ENCODE measurements around the gene C2CD3.

The C2CD3 gene

DNA sequence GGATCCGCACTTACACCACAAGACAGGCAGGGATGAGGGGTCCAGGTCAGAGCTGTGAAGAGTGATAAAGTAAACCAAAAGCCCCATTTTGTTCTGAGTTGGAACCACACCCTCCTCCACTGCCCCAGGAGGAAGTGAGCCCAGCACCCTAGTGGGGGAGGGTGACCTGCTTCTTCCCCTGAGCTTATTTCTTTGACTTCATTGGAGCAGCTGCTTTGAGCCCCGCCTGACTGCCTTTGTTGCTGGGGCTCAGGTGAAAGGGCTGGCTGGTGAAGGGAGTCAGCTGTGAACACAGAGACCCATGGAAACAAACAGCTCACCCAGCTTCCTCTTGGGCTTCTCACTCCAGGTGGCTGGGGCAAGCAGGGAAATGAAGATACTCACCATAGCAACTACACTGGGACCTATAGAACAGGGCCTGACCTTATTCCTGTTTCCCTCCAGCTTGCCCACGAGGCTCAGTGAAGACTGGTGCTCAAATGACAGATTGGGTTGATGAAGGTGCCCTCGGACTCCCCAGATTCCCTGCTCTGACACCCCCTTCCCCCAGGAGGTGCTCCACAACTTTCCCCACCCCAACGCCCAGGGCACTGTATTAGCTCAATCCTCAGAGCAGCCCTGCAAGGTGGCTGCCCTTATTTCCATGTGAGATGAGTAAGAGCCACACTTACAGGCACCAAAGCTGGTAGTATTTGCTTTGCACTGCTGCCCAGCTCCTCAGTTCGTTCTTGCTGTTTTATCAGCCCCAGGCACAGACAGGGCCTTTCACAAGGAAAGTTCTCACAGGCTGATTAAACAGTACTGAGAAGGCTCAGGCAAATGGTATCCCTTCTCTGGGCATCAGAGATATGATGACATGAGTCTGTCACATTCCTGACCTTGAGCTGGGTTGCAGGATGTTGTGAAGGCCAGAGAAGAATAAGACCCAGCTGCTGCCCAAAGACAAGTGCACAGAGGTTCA is 190.5 kb downstream of the C2CD3 start:
- no peaks in the 10 kb centered on the region for H3K9me3 ChIP-seq (ENCODE audit: control insufficient read depth, insufficient read depth, low read length)
- H3K9ac ChIP-seq (ENCODE audit: low read depth, low read length): no peak overlapping the region
- H3K4me1 ChIP-seq (ENCODE audit: insufficient read depth, low read length): peaks cover 27% of the 10 kb centered on the region; the same call in 1 of the 2 replicates
- peaks cover 15% of the 10 kb centered on the region for H3K36me3 ChIP-seq (ENCODE audit: insufficient read depth, low read length)

DNA sequence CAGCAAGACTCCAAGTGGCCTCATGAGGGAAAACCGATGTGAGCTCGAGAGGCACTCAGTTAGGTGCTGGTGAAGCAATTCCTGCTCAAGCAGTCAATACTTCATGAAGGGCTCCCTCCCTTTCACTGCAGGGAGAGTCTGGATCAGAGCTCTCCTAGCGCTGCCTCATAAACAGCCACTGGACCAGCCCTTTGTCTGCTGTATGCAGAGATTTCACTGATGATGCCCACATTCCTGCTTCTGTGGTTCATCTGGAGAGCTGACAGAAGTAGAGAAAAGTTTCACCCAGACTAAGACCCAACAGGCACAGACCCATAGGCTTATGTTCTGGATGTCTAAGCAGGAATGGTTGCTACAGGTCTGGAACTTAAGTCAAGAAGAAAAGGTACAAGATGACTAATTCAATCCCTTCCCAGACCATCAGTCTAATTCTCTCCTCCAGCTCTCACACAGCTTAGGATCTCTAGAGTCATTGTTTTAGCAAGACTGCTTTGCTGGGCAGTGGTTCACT is 192.2 kb downstream of the C2CD3 start:
- Histone ChIP-seq H3K36me3 (ENCODE audit: insufficient read depth, low read length) (peaks cover 15% of the 10 kb centered on the region), H3K4me1 (ENCODE audit: insufficient read depth, low read length) (peaks cover 23% of the 10 kb centered on the region; the same call in 1 of the 2 replicates)

DNA sequence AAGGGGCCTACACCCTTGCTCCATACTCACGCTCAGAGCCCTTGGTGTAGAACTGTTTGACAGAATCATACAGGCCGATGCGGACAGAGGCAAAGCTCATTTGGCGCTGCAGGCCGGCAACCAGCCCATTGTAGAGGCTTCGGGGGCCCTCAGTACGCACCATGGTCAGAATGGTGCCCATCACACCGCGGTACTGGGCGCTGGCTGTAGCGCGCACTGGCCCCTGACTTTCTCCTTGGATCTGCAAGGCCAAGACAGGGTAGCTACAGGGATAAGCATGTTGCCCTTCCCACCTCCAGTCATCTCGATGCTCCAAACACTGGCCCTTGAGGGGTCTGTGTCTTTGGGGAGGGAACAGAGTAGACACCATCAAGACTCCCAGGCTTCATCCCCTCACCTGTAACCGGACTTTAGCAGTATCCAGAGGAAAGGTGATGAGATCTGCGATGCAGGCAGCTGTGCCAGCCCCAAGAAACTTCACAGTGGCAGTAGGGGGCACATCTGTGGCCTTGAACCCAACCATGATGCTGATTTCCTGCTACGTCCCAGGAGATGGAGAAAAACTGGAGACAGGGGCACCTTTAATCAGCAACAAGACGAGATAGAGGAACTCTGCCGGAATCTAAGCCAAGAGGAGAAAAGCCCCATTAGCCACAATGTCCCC is 192.8 kb downstream of the C2CD3 start:
- H3K9me3 ChIP-seq (ENCODE audit: control insufficient read depth, insufficient read depth, low read length): no peaks in the 10 kb centered on the region
- H3K4me1 ChIP-seq (ENCODE audit: insufficient read depth, low read length): peaks cover 20% of the 10 kb centered on the region; the same call in 1 of the 2 replicates
- H3K9ac ChIP-seq (ENCODE audit: low read depth, low read length): no peak overlapping the region
- H3K36me3 ChIP-seq (ENCODE audit: insufficient read depth, low read length): peaks cover 15% of the 10 kb centered on the region

More for the DNA sequence above, 192.2 kb downstream of the C2CD3 start:
- no peaks in the 10 kb centered on the region for H3K9me3 ChIP-seq (ENCODE audit: control insufficient read depth, insufficient read depth, low read length)
- H3K9ac ChIP-seq (ENCODE audit: low read depth, low read length): no peak overlapping the region

DNA sequence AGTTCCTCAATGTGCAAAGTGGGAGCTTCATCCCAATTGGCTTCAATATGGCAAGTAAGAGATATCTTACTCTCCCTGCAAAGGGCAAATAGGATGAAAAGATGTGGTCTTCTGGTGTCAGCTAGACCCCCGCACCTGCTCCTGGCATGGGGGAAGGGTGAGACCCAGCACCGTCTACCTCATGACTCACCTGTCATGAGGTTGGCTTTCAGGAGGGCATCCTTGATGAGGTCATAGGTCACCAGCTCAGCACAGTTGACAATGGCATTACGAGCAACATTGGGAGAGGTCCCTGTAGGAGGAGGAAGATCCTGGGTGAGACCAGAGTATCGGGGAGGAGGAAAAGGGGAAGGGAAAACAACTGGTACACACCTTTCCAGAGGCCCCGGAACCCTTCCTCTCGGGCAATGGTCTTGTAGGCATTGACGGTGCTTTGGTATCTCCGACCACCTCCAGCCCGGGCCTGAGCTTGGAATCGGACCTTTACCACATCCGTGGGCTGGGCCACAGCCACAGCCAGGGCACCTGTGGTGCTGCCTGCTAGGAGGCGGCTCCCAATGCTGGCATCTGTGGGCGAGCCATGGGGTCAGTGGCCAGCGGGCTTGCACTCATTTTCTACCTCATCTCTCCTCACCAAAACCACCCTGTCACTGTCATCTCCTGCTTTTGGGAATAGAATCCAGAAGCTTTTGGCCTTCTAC is 194.2 kb downstream of the C2CD3 start:
- peaks cover 15% of the 10 kb centered on the region for H3K36me3 ChIP-seq (ENCODE audit: insufficient read depth, low read length)
- no peaks in the 10 kb centered on the region for H3K9me3 ChIP-seq (ENCODE audit: control insufficient read depth, insufficient read depth, low read length)
- H3K9ac ChIP-seq (ENCODE audit: low read depth, low read length): no peak overlapping the region
- peaks cover 20% of the 10 kb centered on the region; the same call in 1 of the 2 replicates for H3K4me1 ChIP-seq (ENCODE audit: insufficient read depth, low read length)

DNA sequence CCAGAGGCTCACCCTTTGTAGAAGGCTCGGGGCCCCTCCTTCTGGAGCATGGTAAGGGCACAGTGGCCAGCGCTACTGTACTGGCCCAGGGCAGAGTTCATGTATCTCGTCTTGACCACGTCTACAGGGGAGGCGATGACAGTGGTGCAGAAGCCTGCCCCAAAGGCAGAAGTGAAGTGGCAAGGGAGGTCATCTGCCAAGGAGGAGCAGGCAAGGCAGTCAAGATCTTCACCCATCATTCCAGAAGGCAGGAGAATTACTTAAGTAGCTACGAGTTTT is 195.4 kb downstream of the C2CD3 start:
- peaks cover 15% of the 10 kb centered on the region for H3K36me3 ChIP-seq (ENCODE audit: insufficient read depth, low read length)
- no peak overlapping the region for H3K9ac ChIP-seq (ENCODE audit: low read depth, low read length)
- H3K4me1 ChIP-seq (ENCODE audit: insufficient read depth, low read length): peaks cover 8% of the 10 kb centered on the region; the same call in 1 of the 2 replicates
- H3K9me3 ChIP-seq (ENCODE audit: control insufficient read depth, insufficient read depth, low read length): no peaks in the 10 kb centered on the region

DNA sequence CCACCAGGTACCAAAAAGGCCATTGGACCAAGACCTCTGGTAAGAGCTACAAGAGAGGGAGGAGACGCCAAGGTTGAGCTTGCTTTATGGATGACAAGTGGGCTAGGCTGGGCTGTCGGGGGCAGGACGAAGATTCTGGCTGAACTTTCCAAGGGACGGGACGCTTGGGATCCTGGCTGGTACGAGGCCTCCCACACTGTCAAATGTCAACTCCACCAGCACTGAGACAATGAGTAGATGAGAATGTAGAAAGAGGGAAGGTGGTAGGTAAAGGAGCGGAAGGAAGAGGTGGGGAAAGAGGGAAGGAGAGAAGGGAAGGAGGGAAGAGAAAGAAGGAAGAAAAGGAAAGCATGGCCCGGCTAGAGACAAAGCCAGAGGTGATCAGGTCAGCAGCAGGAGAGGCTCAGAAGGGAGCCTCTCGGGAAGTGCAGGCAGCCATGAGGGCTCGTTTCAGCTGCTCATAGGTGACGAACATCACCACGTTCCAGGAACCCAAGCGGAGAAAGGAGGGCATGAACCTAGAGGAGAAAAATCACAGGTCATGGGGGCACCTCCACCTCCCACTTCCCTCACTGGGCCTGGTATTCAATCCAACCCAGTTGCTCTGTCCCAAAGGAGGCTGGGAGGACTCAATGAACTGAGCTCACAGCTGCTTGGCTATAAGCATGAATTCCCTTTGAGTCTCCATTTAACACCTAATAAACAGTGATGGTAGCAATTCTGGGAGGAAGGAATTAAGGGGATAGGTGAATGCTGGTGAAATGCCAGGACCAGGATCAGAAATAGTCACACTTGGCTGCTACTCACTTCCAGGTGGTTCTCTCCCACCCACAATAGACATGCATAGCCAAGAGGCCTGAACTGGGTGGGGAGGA is 196.0 kb downstream of the C2CD3 start:
- H3K9me3 ChIP-seq (ENCODE audit: control insufficient read depth, insufficient read depth, low read length): no peaks in the 10 kb centered on the region
- H3K9ac ChIP-seq (ENCODE audit: low read depth, low read length): no peak overlapping the region
- H3K4me1 ChIP-seq (ENCODE audit: insufficient read depth, low read length): peaks cover 3% of the 10 kb centered on the region; the same call in 1 of the 2 replicates
- H3K36me3 ChIP-seq (ENCODE audit: insufficient read depth, low read length): peaks cover 15% of the 10 kb centered on the region

DNA sequence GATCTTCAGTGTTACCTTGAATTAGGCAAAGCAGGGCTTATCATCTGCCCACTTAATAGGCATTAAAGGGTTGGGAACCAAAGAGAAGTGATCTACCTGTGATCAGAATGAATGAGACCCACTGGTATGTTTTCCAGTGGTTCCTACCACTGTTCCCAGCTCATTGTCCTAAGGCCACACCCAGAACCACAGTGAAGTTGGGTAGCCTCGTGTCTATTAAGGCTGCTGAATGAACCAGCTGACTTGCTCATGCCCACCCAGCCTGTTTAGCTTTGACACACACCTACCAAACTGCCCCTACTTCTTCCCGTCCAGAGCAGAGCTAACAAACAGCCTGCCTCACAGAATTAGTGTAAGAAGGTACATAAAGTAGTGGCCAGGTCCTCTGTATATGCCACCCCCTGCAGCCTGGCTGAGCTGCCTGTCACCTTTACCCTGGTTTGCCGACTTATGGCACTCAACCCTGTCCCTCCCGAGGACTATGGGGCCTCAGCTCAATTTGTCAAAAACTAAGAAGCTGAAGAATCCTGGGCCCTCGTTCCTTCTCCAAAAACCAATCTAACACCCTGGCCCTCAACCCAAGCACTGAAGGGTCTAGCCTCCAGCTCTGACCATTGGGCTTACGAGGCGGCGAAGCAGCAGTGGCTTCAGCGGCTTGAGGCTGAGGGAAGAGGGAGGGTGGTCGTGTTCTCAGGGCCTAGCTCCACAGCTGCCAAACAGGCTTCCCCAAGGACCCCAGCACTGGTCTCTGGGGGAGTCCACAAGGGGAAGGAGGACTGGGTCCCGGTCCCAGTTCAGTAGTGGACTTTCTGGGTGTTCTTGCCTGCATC is 198.0 kb downstream of the C2CD3 start:
- Histone ChIP-seq H3K9ac (ENCODE audit: low read depth, low read length) (no peak overlapping the region), H3K36me3 (ENCODE audit: insufficient read depth, low read length) (peaks cover 11% of the 10 kb centered on the region), H3K9me3 (ENCODE audit: control insufficient read depth, insufficient read depth, low read length) (no peaks in the 10 kb centered on the region), H3K4me1 (ENCODE audit: insufficient read depth, low read length) (no peaks in the 10 kb centered on the region)

DNA sequence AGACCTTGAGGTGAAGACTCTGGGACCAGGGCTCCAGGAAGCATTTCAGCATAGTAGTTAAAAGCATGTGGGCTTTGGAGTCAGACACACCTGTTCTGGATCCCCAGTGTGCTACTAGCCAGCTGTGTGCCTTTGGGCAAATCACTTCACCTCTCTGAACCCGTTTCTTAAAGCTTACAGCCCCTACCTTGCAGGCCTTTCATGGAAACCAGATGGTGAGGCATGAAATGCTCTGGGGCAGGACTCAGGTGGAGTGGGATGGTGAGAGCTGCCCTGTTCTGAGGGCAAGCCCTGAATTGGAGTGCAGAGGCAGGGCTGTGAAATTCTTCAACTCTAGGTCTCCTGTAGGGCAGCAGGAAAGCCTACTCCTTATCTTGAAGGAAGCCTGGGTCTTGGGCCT is 198.6 kb downstream of the C2CD3 start:
- no peaks in the 10 kb centered on the region for H3K9me3 ChIP-seq (ENCODE audit: control insufficient read depth, insufficient read depth, low read length)
- H3K4me1 ChIP-seq (ENCODE audit: insufficient read depth, low read length): no peaks in the 10 kb centered on the region
- peaks cover 10% of the 10 kb centered on the region for H3K36me3 ChIP-seq (ENCODE audit: insufficient read depth, low read length)
- no peak overlapping the region for H3K9ac ChIP-seq (ENCODE audit: low read depth, low read length)

DNA sequence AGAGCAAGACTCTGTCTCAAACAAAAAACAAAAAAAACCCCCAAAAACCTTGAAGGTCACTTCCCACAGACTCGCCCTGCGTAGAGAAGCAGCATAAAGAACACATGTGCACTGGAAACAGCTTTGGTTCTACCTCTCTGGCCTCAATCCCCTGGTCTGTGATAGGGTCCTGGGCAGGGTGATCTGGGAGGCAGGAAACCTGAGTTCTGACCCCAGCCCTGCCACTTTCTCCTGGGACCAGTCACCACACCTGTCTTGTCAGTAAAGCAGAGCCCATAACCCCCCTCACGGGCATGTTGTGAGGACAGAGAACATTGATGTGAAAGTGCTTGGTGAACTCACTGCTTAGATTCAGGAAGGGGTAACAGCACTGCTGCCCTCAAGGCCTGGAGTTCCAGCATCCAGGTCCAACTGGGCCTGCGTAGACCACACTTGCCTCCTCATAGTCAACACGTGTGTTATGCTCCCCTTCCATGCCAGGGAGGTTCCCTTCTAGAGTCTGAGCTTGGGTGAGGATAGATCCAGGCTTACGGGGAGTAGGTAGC is 199.6 kb downstream of the C2CD3 start:
- Histone ChIP-seq H3K9me3 (ENCODE audit: control insufficient read depth, insufficient read depth, low read length) (no peaks in the 10 kb centered on the region), H3K36me3 (ENCODE audit: insufficient read depth, low read length) (peaks cover 3% of the 10 kb centered on the region; the same call in 1 of the 2 replicates), H3K4me1 (ENCODE audit: insufficient read depth, low read length) (no peaks in the 10 kb centered on the region), H3K9ac (ENCODE audit: low read depth, low read length) (no peak overlapping the region)

DNA sequence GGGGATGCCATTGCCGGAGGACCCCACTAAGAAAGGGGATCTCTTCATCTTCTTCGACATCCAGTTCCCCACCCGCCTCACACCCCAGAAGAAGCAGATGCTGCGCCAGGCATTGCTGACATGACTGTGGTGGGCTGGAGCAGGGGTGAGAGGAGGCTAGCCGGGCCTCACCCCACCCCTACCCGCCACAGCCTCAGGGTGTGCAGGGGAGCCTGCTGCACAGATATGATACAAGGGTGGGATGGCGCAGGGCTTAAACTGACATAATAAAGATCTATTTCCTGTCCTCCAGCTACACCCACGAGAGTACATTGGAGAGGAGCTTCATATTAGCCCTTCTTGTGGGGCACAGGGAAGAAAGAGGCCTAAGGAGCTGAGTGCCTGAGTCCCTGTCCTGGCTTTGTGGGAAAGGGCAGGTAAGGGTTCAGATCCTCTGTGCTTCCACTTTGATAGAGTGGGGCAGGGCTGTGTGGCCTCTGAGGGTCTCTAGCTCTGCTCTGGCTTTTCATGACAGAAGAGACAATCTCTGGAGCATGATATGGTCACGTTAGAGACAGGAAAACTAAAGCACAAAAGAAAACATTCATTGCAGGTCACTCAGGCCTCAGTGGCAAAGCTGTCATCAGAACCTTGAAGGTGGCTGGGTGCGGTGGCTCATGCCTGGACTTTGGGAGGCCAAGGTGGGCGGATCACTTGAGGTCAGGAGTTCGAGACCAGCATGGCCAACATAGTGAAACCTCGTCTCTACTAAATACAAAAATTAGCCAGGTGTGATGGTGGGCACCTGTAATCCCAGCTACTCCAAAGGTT is 200.6 kb downstream of the C2CD3 start:
- Histone ChIP-seq H3K36me3 (ENCODE audit: insufficient read depth, low read length) (no peaks in the 10 kb centered on the region), H3K4me1 (ENCODE audit: insufficient read depth, low read length) (no peaks in the 10 kb centered on the region), H3K9ac (ENCODE audit: low read depth, low read length) (no peak overlapping the region), H3K9me3 (ENCODE audit: control insufficient read depth, insufficient read depth, low read length) (no peaks in the 10 kb centered on the region)

DNA sequence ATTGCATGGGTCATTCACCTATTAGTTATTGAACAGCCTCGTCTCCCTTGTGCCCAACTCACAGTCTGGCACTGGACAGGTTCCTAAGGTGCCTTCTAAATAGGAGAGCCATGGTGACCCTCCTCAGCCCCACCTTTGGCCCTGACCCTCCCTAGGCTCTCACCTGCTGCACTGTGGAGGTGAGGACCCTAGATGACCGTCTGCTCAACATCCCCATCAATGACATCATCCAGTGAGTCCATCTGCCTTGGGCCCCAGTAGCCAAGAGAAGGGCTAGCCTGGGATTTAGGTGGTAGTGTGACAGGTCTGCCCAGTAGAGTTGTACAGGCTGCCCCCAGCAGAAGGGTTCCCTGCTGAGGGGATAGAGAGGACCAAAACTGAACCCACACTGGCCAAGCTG is 201.7 kb downstream of the C2CD3 start:
- Histone ChIP-seq H3K9ac (ENCODE audit: low read depth, low read length) (no peak overlapping the region), H3K4me1 (ENCODE audit: insufficient read depth, low read length) (no peaks in the 10 kb centered on the region; the same call in 1 of the 2 replicates), H3K36me3 (ENCODE audit: insufficient read depth, low read length) (no peaks in the 10 kb centered on the region), H3K9me3 (ENCODE audit: control insufficient read depth, insufficient read depth, low read length) (no peaks in the 10 kb centered on the region)

DNA sequence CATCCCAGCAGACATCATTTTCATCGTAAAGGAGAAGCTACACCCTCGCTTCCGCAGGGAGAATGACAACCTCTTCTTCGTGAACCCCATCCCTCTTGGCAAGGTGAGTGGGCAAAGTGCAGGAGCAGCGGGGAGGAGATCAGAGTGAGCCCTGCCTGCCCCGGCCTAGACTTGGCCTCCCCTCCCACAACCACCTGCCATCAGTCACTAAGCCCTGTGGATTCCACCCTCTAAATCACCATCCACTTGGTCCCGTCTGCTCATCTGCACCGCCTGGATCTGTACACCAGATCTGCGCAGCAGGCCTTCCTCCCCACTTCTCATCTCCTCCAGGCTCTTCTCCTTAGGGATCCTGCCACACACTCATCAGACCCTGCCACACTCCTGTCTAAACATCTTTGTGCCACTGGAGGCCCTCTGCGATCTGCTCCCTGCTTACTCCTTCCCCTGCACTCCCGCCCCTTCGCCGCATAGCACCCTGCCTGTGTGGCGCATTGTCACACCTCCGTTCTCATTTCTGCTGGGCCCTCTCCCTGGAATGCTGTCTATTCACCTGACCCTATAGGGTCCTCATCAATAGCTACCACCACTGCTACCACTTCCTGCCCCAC is 202.3 kb downstream of the C2CD3 start:
- H3K9ac ChIP-seq (ENCODE audit: low read depth, low read length): no peak overlapping the region
- no peaks in the 10 kb centered on the region for H3K36me3 ChIP-seq (ENCODE audit: insufficient read depth, low read length)
- H3K4me1 ChIP-seq (ENCODE audit: insufficient read depth, low read length): no peaks in the 10 kb centered on the region; the same call in 1 of the 2 replicates
- no peaks in the 10 kb centered on the region for H3K9me3 ChIP-seq (ENCODE audit: control insufficient read depth, insufficient read depth, low read length)

Data from ES-I3 (cell line).